ENCODE measurements around the gene RPA3. TPM values are rescaled to one million over a fixed set of nuclear protein-coding genes. Genes with fewer than 3 reads are reported as not detected.

The RPA3 gene
- polyA plus RNA-seq, 1 donor (not counting 4 experiments of a cell fraction or from before 2014, with no cell fraction given) = 51.1 TPM

- Histone ChIP-seq H3K9me3 (ENCODE audit: control insufficient read depth, low read depth, low read length) (no peaks in the 10 kb centered on the region), H3K79me2 (ENCODE audit: control insufficient read depth, insufficient read depth, low read length) (peaks cover 8% of the 10 kb centered on the region), H3K4me2 (ENCODE audit: control insufficient read depth, extremely low read depth, insufficient read depth, low read depth, low read length) (peak overlapping the region; percentile 86), H3K4me3 (ENCODE audit: control insufficient read depth in 2 of 3, extremely low read depth in 1 of 3, insufficient read depth in 2 of 3, low read depth in 1 of 3, low read length in 3 of 3) (peak overlapping the region; percentile 56 to 88 (median 80)), H3K4me1 (ENCODE audit: control insufficient read depth, extremely low read depth, insufficient read depth, low read length) (peaks cover 11% of the 10 kb centered on the region), H4K20me1 (ENCODE audit: control insufficient read depth, extremely low read depth, insufficient read depth, low read length) (no peaks in the 10 kb centered on the region), H3K36me3 (ENCODE audit: control insufficient read depth in 2 of 2, extremely low read depth in 1 of 2, insufficient read depth in 2 of 2, low read length in 2 of 2) (no peaks in the 10 kb centered on the region), H3K27ac (ENCODE audit: control insufficient read depth, insufficient read depth, low read length) (peak overlapping the region; percentile 68), H3K27me3 (ENCODE audit: control insufficient read depth, extremely low read depth, insufficient read depth, low read length) (no peaks in the 10 kb centered on the region), H3K9me1 (ENCODE audit: control insufficient read depth, extremely low read depth, insufficient read depth, low read length) (no peaks in the 10 kb centered on the region), H2AFZ (ENCODE audit: control insufficient read depth, low read length) (peak overlapping the region; percentile 98), H3K9ac (ENCODE audit: control insufficient read depth, extremely low read depth, insufficient read depth, low read length) (peak overlapping the region; percentile 87)
- peak; percentile 23 for FAIRE-seq
- dilution Hi-C loops (cut with MboI; ENCODE audit: extremely low pct_ligation_motif_present, low sequenced_read_pairs) = no loop called here
- no peak for DNase-seq (ENCODE audit: low read depth, low spot score)
- TF ChIP-seq CTCF (optimal IDR thresholded peaks at IDR 0.05 in 1 of 3, IDR thresholded peaks at IDR 0.05 in 1 of 3, conservative IDR thresholded peaks at IDR 0.05 in 1 of 3; ENCODE audit: extremely low read depth in 1 of 3, insufficient read depth in 2 of 3, low read length in 3 of 3) = no peak
- TF ChIP-seq EZH2 (IDR thresholded peaks at IDR 0.05; ENCODE audit: low read length) = no peak
Measured at GRCh38 chr7:7639421-7639820, 79.0 kb downstream of the RPA3 start.

- DNase-seq (ENCODE audit: low read depth, low spot score) (no peak), FAIRE-seq (no peak)
- Histone ChIP-seq H3K4me3 (ENCODE audit: control insufficient read depth in 2 of 3, extremely low read depth in 1 of 3, insufficient read depth in 2 of 3, low read depth in 1 of 3, low read length in 3 of 3) (no peak overlapping the region), H3K4me2 (ENCODE audit: control insufficient read depth, extremely low read depth, insufficient read depth, low read depth, low read length) (no peak overlapping the region), H3K27ac (ENCODE audit: control insufficient read depth, insufficient read depth, low read length) (no peak overlapping the region), H2AFZ (ENCODE audit: control insufficient read depth, low read length) (no peak overlapping the region), H4K20me1 (ENCODE audit: control insufficient read depth, extremely low read depth, insufficient read depth, low read length) (no peaks in the 10 kb centered on the region), H3K9ac (ENCODE audit: control insufficient read depth, extremely low read depth, insufficient read depth, low read length) (no peak overlapping the region), H3K27me3 (ENCODE audit: control insufficient read depth, extremely low read depth, insufficient read depth, low read length) (no peaks in the 10 kb centered on the region), H3K9me1 (ENCODE audit: control insufficient read depth, extremely low read depth, insufficient read depth, low read length) (no peaks in the 10 kb centered on the region), H3K36me3 (ENCODE audit: control insufficient read depth in 2 of 2, extremely low read depth in 1 of 2, insufficient read depth in 2 of 2, low read length in 2 of 2) (no peaks in the 10 kb centered on the region), H3K4me1 (ENCODE audit: control insufficient read depth, extremely low read depth, insufficient read depth, low read length) (no peaks in the 10 kb centered on the region), H3K9me3 (ENCODE audit: control insufficient read depth, low read depth, low read length) (no peaks in the 10 kb centered on the region), H3K79me2 (ENCODE audit: control insufficient read depth, insufficient read depth, low read length) (no peaks in the 10 kb centered on the region)
- TF ChIP-seq EZH2 (IDR thresholded peaks at IDR 0.05; ENCODE audit: low read length) (no peak), CTCF (optimal IDR thresholded peaks at IDR 0.05 in 1 of 3, IDR thresholded peaks at IDR 0.05 in 1 of 3, conservative IDR thresholded peaks at IDR 0.05 in 1 of 3; ENCODE audit: extremely low read depth in 1 of 3, insufficient read depth in 2 of 3, low read length in 3 of 3) (no peak)
- dilution Hi-C loops (cut with MboI; ENCODE audit: extremely low pct_ligation_motif_present, low sequenced_read_pairs) = no loop called here
Measured at GRCh38 chr7:7630626-7631329, 87.6 kb downstream of the RPA3 start.
